HG03064 (cell line): ENCODE data around the gene CHRM4.

Experiments used
- ATAC-seq: cut with Tn5 transposase; IDR thresholded peaks from one replicate; pipeline ENCODE4 v1.9.1; 2021; ENCODE audit warnings: low read depth; ENCODE audit not compliant: unreplicated experiment

CHRM4 gene

GRCh38 chr11:46370253-46370652 is 21.3 kb downstream of the CHRM4 start:
- no peak for ATAC-seq

- no peak for ATAC-seq
Observed at GRCh38 chr11:46369458-46370152, 22.0 kb downstream of the CHRM4 start.

- no peak for ATAC-seq
Observed at GRCh38 chr11:46367916-46368267, 23.7 kb downstream of the CHRM4 start.

- peak; percentile 46 for ATAC-seq
Observed at GRCh38 chr11:46367244-46367915, 24.2 kb downstream of the CHRM4 start.

GRCh38 chr11:46366661-46367161 is 24.9 kb downstream of the CHRM4 start:
- no peak for ATAC-seq

GRCh38 chr11:46366260-46366659 is 25.3 kb downstream of the CHRM4 start:
- ATAC-seq: no peak

GRCh38 chr11:46364791-46365190 is 26.8 kb downstream of the CHRM4 start:
- no peak for ATAC-seq

GRCh38 chr11:46364056-46364455 is 27.5 kb downstream of the CHRM4 start:
- no peak for ATAC-seq

GRCh38 chr11:46363455-46364005 is 28.0 kb downstream of the CHRM4 start:
- ATAC-seq: no peak

GRCh38 chr11:46363031-46363407 is 28.6 kb downstream of the CHRM4 start:
- no peak for ATAC-seq

- no peak for ATAC-seq
Observed at GRCh38 chr11:46362156-46363030, 29.2 kb downstream of the CHRM4 start.

GRCh38 chr11:46361283-46362155 is 30.1 kb downstream of the CHRM4 start:
- ATAC-seq: peak; percentile 94

GRCh38 chr11:46360878-46361277 is 30.7 kb downstream of the CHRM4 start:
- no peak for ATAC-seq

- no peak for ATAC-seq
Observed at GRCh38 chr11:46359953-46360352, 31.6 kb downstream of the CHRM4 start.

GRCh38 chr11:46357483-46357936 is 34.1 kb downstream of the CHRM4 start:
- no peak for ATAC-seq

GRCh38 chr11:46356924-46357482 is 34.6 kb downstream of the CHRM4 start:
- ATAC-seq: no peak

- ATAC-seq: no peak
Observed at GRCh38 chr11:46353698-46354097, 37.9 kb downstream of the CHRM4 start.

GRCh38 chr11:46352063-46352841 is 39.3 kb downstream of the CHRM4 start:
- ATAC-seq: no peak

- ATAC-seq: no peak
Observed at GRCh38 chr11:46351606-46352005, 40.0 kb downstream of the CHRM4 start.
